Measurements from ENCODE around the gene TRIM13. TPM values are rescaled to one million over a fixed set of nuclear protein-coding genes. Genes with fewer than 3 reads are reported as not detected.
A peak's percentile ranks its signal among the peaks of the same experiment; 100 is the strongest.

The TRIM13 gene
- total RNA-seq, 1 donor from 2014 or later, result 26.4 TPM

- peaks cover 14% of the 10 kb centered on the region for H3K36me3 Mint-ChIP-seq (ENCODE audit: low read depth, unreplicated experiment)
- H3K4me2 ChIP-seq (ENCODE audit: low read length), result no peak overlapping the region
- no peak overlapping the region for H3K4me3 Mint-ChIP-seq (ENCODE audit: unreplicated experiment)
- DNase-seq (ENCODE audit: low read depth) (peak; percentile 21), FAIRE-seq (no peak)
- H3K4me1 Mint-ChIP-seq (ENCODE audit: low read depth, unreplicated experiment), result peaks cover 6% of the 10 kb centered on the region
- peaks cover 90% of the 10 kb centered on the region for H3K79me2 ChIP-seq (ENCODE audit: insufficient read depth, low read length)
- H3K27me3 ChIP-seq (ENCODE audit: insufficient read depth, low read length), result no peaks in the 10 kb centered on the region
- H2AFZ ChIP-seq (ENCODE audit: low read depth, low read length), result no peak overlapping the region
- no peaks in the 10 kb centered on the region for H3K9me3 Mint-ChIP-seq (ENCODE audit: unreplicated experiment)
- peaks cover 15% of the 10 kb centered on the region for H3K36me3 ChIP-seq (ENCODE audit: insufficient read depth, low read length)
- H3K27me3 Mint-ChIP-seq (ENCODE audit: low read depth, unreplicated experiment), result no peaks in the 10 kb centered on the region
- H3K4me1 ChIP-seq (ENCODE audit: insufficient read depth, low read length), result no peaks in the 10 kb centered on the region
- TF ChIP-seq EZH2 (IDR thresholded peaks at IDR 0.05; ENCODE audit: insufficient read depth, low read length) (no peak), CTCF (IDR thresholded peaks at IDR 0.05; ENCODE audit: insufficient read depth, low read depth, low read length) (no peak)
- H3K9me3 ChIP-seq (ENCODE audit: insufficient read depth, low read depth, low read length), result no peaks in the 10 kb centered on the region
- no peak overlapping the region for H3K9ac ChIP-seq (ENCODE audit: low read length)
- H3K27ac ChIP-seq (ENCODE audit: low read depth, low read length), result no peak overlapping the region
- no peak overlapping the region for H3K4me3 ChIP-seq (ENCODE audit: insufficient read depth, low read depth, low read length)
- H4K20me1 ChIP-seq (ENCODE audit: insufficient read depth, low read length), result peaks cover 48% of the 10 kb centered on the region
- H3K27ac Mint-ChIP-seq (ENCODE audit: unreplicated experiment), result no peak overlapping the region
Measured at GRCh38 chr13:50006426-50007135, 9.7 kb downstream of the TRIM13 start.

GRCh38 chr13:50011461-50011860 is 14.6 kb downstream of the TRIM13 start:
- H3K36me3 ChIP-seq (ENCODE audit: insufficient read depth, low read length), result peaks cover 31% of the 10 kb centered on the region
- peaks cover 55% of the 10 kb centered on the region for H4K20me1 ChIP-seq (ENCODE audit: insufficient read depth, low read length)
- peaks cover 69% of the 10 kb centered on the region for H3K79me2 ChIP-seq (ENCODE audit: insufficient read depth, low read length)
- H3K4me3 Mint-ChIP-seq (ENCODE audit: unreplicated experiment), result no peak overlapping the region
- no peak overlapping the region for H2AFZ ChIP-seq (ENCODE audit: low read depth, low read length)
- no peaks in the 10 kb centered on the region for H3K4me1 ChIP-seq (ENCODE audit: insufficient read depth, low read length)
- no peak for DNase-seq (ENCODE audit: low read depth)
- H3K27me3 Mint-ChIP-seq (ENCODE audit: low read depth, unreplicated experiment), result no peaks in the 10 kb centered on the region
- H3K4me2 ChIP-seq (ENCODE audit: low read length), result no peak overlapping the region
- no peak overlapping the region for H3K27ac Mint-ChIP-seq (ENCODE audit: unreplicated experiment)
- no peak overlapping the region for H3K9ac ChIP-seq (ENCODE audit: low read length)
- no peaks in the 10 kb centered on the region for H3K4me1 Mint-ChIP-seq (ENCODE audit: low read depth, unreplicated experiment)
- H3K4me3 ChIP-seq (ENCODE audit: insufficient read depth, low read depth, low read length), result no peak overlapping the region
- FAIRE-seq, result no peak
- H3K36me3 Mint-ChIP-seq (ENCODE audit: low read depth, unreplicated experiment), result peaks cover 27% of the 10 kb centered on the region
- no peaks in the 10 kb centered on the region for H3K9me3 Mint-ChIP-seq (ENCODE audit: unreplicated experiment)
- no peaks in the 10 kb centered on the region for H3K9me3 ChIP-seq (ENCODE audit: insufficient read depth, low read depth, low read length)
- H3K27me3 ChIP-seq (ENCODE audit: insufficient read depth, low read length), result no peaks in the 10 kb centered on the region
- H3K27ac ChIP-seq (ENCODE audit: low read depth, low read length), result no peak overlapping the region
- TF ChIP-seq EZH2 (IDR thresholded peaks at IDR 0.05; ENCODE audit: insufficient read depth, low read length), result no peak
- TF ChIP-seq CTCF (IDR thresholded peaks at IDR 0.05; ENCODE audit: insufficient read depth, low read depth, low read length), result no peak

Data from astrocyte (in vitro differentiated cells and primary cell).